Natural killer cell (primary cell): ENCODE data around the gene BEST1. TPM values are rescaled to one million over a fixed set of nuclear protein-coding genes. Genes with fewer than 3 reads are reported as not detected.

Source experiments
- ATAC-seq, 3 donors: fragments of 150-1000 bp in 2 of 3; fragments of 200-7000 bp in 1 of 3; cut with Tn5 transposase; 1 replicate in 1 of 3; 2 replicates in 2 of 3; pipeline ENCODE4 v1.10.0; 2021; ENCODE audit warnings: mild to moderate bottlenecking in 2 of 3, moderate library complexity in 2 of 3
- DNase-seq, 2 donors: peaks; one replicate each; pipeline versions ENCODE4 v3.0.0 to v3.0.0-alpha.2; 2013 to 2021; ENCODE audit warnings: mixed read lengths in 1 of 2
- H3K27ac ChIP-seq: one replicate; pipeline ENCODE4 v1.5.1; 2013; ENCODE audit warnings: mild to moderate bottlenecking, low read length
- H3K27me3 ChIP-seq: one replicate; pipeline ENCODE4 v1.6.1; 2013; ENCODE audit warnings: low read length; ENCODE audit not compliant: control insufficient read depth, insufficient read depth
- H3K36me3 ChIP-seq: one replicate; pipeline ENCODE4 v1.6.1; 2013; ENCODE audit warnings: low read length; ENCODE audit not compliant: control insufficient read depth, insufficient read depth
- H3K4me1 ChIP-seq: one replicate; pipeline ENCODE4 v1.6.1; 2013; ENCODE audit warnings: low read length; ENCODE audit not compliant: control insufficient read depth, insufficient read depth
- H3K4me3 ChIP-seq: one replicate; pipeline ENCODE4 v1.5.1; 2013; ENCODE audit warnings: low read length
- H3K9me3 ChIP-seq: one replicate; pipeline ENCODE4 v1.6.1; 2013; ENCODE audit warnings: low read length; ENCODE audit not compliant: control insufficient read depth, insufficient read depth
- H3K27ac Mint-ChIP-seq, 2 donors: one replicate each; pipeline ENCODE4 v1.8.0; 2022; ENCODE audit warnings: mild to moderate bottlenecking in 2 of 2, mixed read lengths in 2 of 2, moderate library complexity in 1 of 2
- H3K27me3 Mint-ChIP-seq, 2 donors: one replicate each; pipeline ENCODE4 v1.8.0; 2022; ENCODE audit warnings: low read depth in 2 of 2, mixed read lengths in 2 of 2
- H3K36me3 Mint-ChIP-seq: one replicate; pipeline ENCODE4 v1.8.0; 2022; ENCODE audit warnings: mixed read lengths
- H3K4me1 Mint-ChIP-seq, 2 donors: one replicate each; pipeline ENCODE4 v1.8.0; 2022; ENCODE audit warnings: mixed read lengths in 2 of 2
- H3K4me3 Mint-ChIP-seq: one replicate; pipeline ENCODE4 v1.8.0; 2022; ENCODE audit warnings: mild to moderate bottlenecking, moderate library complexity, mixed read lengths
- H3K9me3 Mint-ChIP-seq, 2 donors: one replicate each; pipeline ENCODE4 v1.8.0; 2022; ENCODE audit warnings: mixed read lengths in 2 of 2
- WGBS: methylation state at CpG from one replicate; pipeline ENCODE4 v1.1.7; 2013; ENCODE audit warnings: missing lambda C conversion rate; ENCODE audit not compliant: insufficient coverage; 5-methylcytosine and 5-hydroxymethylcytosine counted together
- intact Hi-C: fragments of 100-400 bp; cut with micrococcal nuclease; formaldehyde crosslinking; loops from one replicate; pipeline ENCODE4 v1.14.2; 2022
- total RNA-seq, 4 donors: library from RNA; stranded (reverse); fragments of 120-200 nt in 1 of 4; gene quantifications; one replicate each; pipeline versions ENCODE4 v1.2.3 to v1.2.4, GENCODE V29; 2013 to 2022
- TF ChIP-seq, protein P1 (sequence below): fragments of 200-600 bp; IDR thresholded peaks from one replicate; pipeline ENCODE4 v1.8.0; 2022; ENCODE audit warnings: antibody characterized with exemption

BEST1 gene
- total RNA-seq, 3 donors from 2014 or later (not counting 1 experiment from before 2014, with no cell fraction given), result 0.32 to 2.0 (median 1.4) TPM

- H3K4me1 Mint-ChIP-seq, result peaks cover 5 to 9% of the 10 kb centered on the region in 2 donors
- no peak overlapping the region for H3K4me3 Mint-ChIP-seq
- peaks cover 13% of the 10 kb centered on the region for H3K4me1 ChIP-seq
- no peak for DNase-seq
- H3K27me3 ChIP-seq, result peaks cover 16% of the 10 kb centered on the region
- no peaks in the 10 kb centered on the region for H3K9me3 Mint-ChIP-seq
- no peak overlapping the region for H3K4me3 ChIP-seq
- WGBS, result 91% methylated on average over 6 of the region's 6 CpGs
- intact Hi-C loops, result no loop called here
- no peak overlapping the region for H3K27ac ChIP-seq
- H3K9me3 ChIP-seq, result no peaks in the 10 kb centered on the region
- H3K27ac Mint-ChIP-seq, result no peak overlapping the region
- no peak for ATAC-seq
- H3K36me3 Mint-ChIP-seq, result no peaks in the 10 kb centered on the region
- TF ChIP-seq, protein P1, sequence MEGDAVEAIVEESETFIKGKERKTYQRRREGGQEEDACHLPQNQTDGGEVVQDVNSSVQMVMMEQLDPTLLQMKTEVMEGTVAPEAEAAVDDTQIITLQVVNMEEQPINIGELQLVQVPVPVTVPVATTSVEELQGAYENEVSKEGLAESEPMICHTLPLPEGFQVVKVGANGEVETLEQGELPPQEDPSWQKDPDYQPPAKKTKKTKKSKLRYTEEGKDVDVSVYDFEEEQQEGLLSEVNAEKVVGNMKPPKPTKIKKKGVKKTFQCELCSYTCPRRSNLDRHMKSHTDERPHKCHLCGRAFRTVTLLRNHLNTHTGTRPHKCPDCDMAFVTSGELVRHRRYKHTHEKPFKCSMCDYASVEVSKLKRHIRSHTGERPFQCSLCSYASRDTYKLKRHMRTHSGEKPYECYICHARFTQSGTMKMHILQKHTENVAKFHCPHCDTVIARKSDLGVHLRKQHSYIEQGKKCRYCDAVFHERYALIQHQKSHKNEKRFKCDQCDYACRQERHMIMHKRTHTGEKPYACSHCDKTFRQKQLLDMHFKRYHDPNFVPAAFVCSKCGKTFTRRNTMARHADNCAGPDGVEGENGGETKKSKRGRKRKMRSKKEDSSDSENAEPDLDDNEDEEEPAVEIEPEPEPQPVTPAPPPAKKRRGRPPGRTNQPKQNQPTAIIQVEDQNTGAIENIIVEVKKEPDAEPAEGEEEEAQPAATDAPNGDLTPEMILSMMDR, result no peak
- H3K27me3 Mint-ChIP-seq, result peaks cover 39 to 52% of the 10 kb centered on the region in 2 donors
- H3K36me3 ChIP-seq, result no peaks in the 10 kb centered on the region
Measured at GRCh38 chr11:61918938-61919704, 31.0 kb upstream of the BEST1 start.

- 92% methylated on average over 13 of the region's 13 CpGs for WGBS
- peaks cover 16% of the 10 kb centered on the region for H3K27me3 ChIP-seq
- peaks cover 5 to 9% of the 10 kb centered on the region in 2 donors for H3K4me1 Mint-ChIP-seq
- no peak for ATAC-seq
- no peaks in the 10 kb centered on the region for H3K9me3 Mint-ChIP-seq
- no peaks in the 10 kb centered on the region for H3K9me3 ChIP-seq
- peak in 1 of 2 donors; percentile 3 for DNase-seq
- no peak overlapping the region for H3K27ac ChIP-seq
- no peaks in the 10 kb centered on the region for H3K36me3 Mint-ChIP-seq
- H3K4me3 Mint-ChIP-seq, result no peak overlapping the region
- no peaks in the 10 kb centered on the region for H3K36me3 ChIP-seq
- H3K27ac Mint-ChIP-seq, result no peak overlapping the region
- no peak overlapping the region for H3K4me3 ChIP-seq
- H3K27me3 Mint-ChIP-seq, result peaks cover 46 to 50% of the 10 kb centered on the region in 2 donors
- intact Hi-C loops, result no loop called here
- H3K4me1 ChIP-seq, result peaks cover 13% of the 10 kb centered on the region
- TF ChIP-seq, protein P1, result no peak
Measured at GRCh38 chr11:61919705-61920631, 30.2 kb upstream of the BEST1 start.

- Mint-ChIP-seq H3K27ac (no peak overlapping the region), H3K4me3 (no peak overlapping the region), H3K36me3 (no peaks in the 10 kb centered on the region), H3K27me3 (peaks cover 39 to 44% of the 10 kb centered on the region in 2 donors), H3K9me3 (no peaks in the 10 kb centered on the region), H3K4me1 (peaks cover 5 to 9% of the 10 kb centered on the region in 2 donors)
- DNase-seq (no peak), ATAC-seq (no peak)
- H3K27ac ChIP-seq, result no peak overlapping the region
- intact Hi-C loops, result no loop called here
- 56% methylated on average over 1 of the region's 3 CpGs for WGBS
- no peaks in the 10 kb centered on the region for H3K9me3 ChIP-seq
- H3K27me3 ChIP-seq, result peaks cover 14% of the 10 kb centered on the region
- no peaks in the 10 kb centered on the region for H3K36me3 ChIP-seq
- H3K4me3 ChIP-seq, result no peak overlapping the region
- TF ChIP-seq, protein P1, result no peak
- H3K4me1 ChIP-seq, result peaks cover 13% of the 10 kb centered on the region
Measured at GRCh38 chr11:61921446-61921845, 28.7 kb upstream of the BEST1 start.
